PC-3 (cell line): ENCODE results near the gene STN1.

Experiments used
- EZH2 ChIP-seq: fragments of 300-600 bp; sonication (generic); IDR thresholded peaks from one replicate; pipeline ENCODE4 v1.6.1; 2017; ENCODE audit warnings: antibody characterized with exemption, mild to moderate bottlenecking, low read length; ENCODE audit not compliant: unreplicated experiment
- EZH2phosphoT487 ChIP-seq: fragments of 300-600 bp; sonication (generic); IDR thresholded peaks from 2 replicates; pipeline ENCODE4 v1.6.1; 2018; ENCODE audit warnings: mild to moderate bottlenecking, antibody characterized with exemption, low read length, borderline replicate concordance
- TF ChIP-seq, protein P1 (sequence below): fragments of 300-600 bp; sonication (generic); conservative IDR thresholded peaks from 2 replicates; pipeline ENCODE4 v1.5.1; 2017; ENCODE audit warnings: antibody characterized with exemption, low read depth, mild to moderate bottlenecking, low read length

DNA sequence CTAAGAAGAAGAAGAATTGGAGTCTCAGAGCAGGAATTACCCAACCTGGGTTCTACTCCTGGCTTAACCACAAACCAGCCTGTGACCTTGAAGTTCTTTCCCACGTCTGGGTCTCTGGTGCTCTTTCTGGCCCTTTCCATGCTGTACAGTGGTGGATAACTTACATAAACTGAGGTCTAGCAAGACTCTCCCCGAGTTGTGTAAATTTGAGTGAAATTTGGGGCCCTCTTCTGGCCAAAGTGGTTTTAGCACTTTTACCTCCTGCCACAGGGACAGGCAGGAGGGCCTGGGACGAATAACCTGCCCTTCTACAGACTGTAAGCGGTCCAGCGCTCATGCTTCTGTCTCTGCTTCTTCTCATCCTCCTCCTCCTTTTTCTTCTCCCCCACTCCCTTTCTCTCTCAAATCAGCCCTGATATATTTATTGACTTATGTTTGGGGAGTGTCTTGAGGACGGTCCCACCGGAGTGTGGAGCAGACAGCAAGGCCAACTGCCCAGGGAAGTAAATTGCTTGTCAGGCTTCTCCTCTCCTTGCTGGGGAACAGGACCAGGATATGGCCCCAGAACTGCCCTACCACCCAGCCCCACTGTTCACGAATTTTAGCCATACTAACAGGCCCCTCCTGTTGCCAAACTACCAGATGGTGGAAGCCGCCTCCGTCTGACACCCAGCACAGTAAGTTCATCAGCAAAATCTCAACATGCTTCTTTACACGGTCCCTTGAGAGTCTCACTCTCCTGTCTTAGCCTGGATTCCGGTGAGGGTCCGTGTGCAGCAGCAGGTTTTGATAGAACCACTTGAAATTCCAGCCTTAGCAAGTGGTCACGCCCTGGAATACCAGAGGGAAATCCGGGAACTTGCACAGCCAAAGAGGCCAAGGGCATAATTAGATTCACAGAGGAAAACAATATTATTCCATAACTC lies 58.6 kb downstream of the STN1 start:
- TF ChIP-seq, protein P1, sequence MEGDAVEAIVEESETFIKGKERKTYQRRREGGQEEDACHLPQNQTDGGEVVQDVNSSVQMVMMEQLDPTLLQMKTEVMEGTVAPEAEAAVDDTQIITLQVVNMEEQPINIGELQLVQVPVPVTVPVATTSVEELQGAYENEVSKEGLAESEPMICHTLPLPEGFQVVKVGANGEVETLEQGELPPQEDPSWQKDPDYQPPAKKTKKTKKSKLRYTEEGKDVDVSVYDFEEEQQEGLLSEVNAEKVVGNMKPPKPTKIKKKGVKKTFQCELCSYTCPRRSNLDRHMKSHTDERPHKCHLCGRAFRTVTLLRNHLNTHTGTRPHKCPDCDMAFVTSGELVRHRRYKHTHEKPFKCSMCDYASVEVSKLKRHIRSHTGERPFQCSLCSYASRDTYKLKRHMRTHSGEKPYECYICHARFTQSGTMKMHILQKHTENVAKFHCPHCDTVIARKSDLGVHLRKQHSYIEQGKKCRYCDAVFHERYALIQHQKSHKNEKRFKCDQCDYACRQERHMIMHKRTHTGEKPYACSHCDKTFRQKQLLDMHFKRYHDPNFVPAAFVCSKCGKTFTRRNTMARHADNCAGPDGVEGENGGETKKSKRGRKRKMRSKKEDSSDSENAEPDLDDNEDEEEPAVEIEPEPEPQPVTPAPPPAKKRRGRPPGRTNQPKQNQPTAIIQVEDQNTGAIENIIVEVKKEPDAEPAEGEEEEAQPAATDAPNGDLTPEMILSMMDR, result peak; percentile 70
- TF ChIP-seq EZH2, result no peak
- no peak for TF ChIP-seq EZH2phosphoT487
